Neural crest cell (in vitro differentiated cells): Measurements from ENCODE around the gene RPA1. TPM values are rescaled to one million over a fixed set of nuclear protein-coding genes. Genes with fewer than 3 reads are reported as not detected.

Experiments used
- DNase-seq: peaks from one replicate; pipeline ENCODE4 v3.0.0; 2021; ENCODE audit warnings: low read depth, mixed read lengths, low spot score
- H3K27ac Mint-ChIP-seq: one replicate; pipeline ENCODE4 v1.8.0; 2021; ENCODE audit warnings: mild to moderate bottlenecking, mixed read lengths; ENCODE audit not compliant: unreplicated experiment
- H3K27me3 Mint-ChIP-seq: 2 replicates; pipeline ENCODE4 v1.8.0; 2021; ENCODE audit warnings: low read depth, mild to moderate bottlenecking, mixed read lengths
- H3K36me3 Mint-ChIP-seq: 2 replicates; pipeline ENCODE4 v1.8.0; 2021; ENCODE audit warnings: low read depth, mild to moderate bottlenecking, mixed read lengths
- H3K4me1 Mint-ChIP-seq: 2 replicates; pipeline ENCODE4 v1.8.0; 2021; ENCODE audit warnings: mixed read lengths
- H3K4me3 Mint-ChIP-seq: one replicate; pipeline ENCODE4 v1.8.0; 2021; ENCODE audit warnings: mild to moderate bottlenecking, mixed read lengths
- H3K9me3 Mint-ChIP-seq: 2 replicates; pipeline ENCODE4 v1.8.0; 2021; ENCODE audit warnings: mixed read lengths
- CTCF ChIP-seq: fragments of 200-600 bp; sonication (generic); conservative IDR thresholded peaks from 2 replicates; pipeline ENCODE4 v1.5.0; 2021; ENCODE audit warnings: antibody characterized with exemption, mild to moderate bottlenecking
- total RNA-seq: library from RNA; stranded (reverse); gene quantifications from 2 replicates; pipeline ENCODE4 v1.2.1, GENCODE V29; 2021

RPA1 gene
- total RNA-seq, 1 donor from 2014 or later, result 215 TPM

GRCh38 chr17:1912146-1912545 is 82.3 kb downstream of the RPA1 start:
- Mint-ChIP-seq H3K4me3 (no peak overlapping the region), H3K36me3 (no peaks in the 10 kb centered on the region), H3K4me1 (peaks cover 29% of the 10 kb centered on the region), H3K27me3 (peaks cover 57% of the 10 kb centered on the region), H3K27ac (no peak overlapping the region), H3K9me3 (no peaks in the 10 kb centered on the region)
- DNase-seq, result no peak
- TF ChIP-seq CTCF, result no peak

- no peak for TF ChIP-seq CTCF
- H3K4me1 Mint-ChIP-seq, result peaks cover 26% of the 10 kb centered on the region
These were observed 83.9 kb downstream of the RPA1 start for GRCh38 chr17:1913702-1914101.

GRCh38 chr17:1914661-1915083 is 84.9 kb downstream of the RPA1 start:
- H3K27ac Mint-ChIP-seq, result no peak overlapping the region
- H3K27me3 Mint-ChIP-seq, result peaks cover 34% of the 10 kb centered on the region

More at GRCh38 chr17:1913702-1914101, 83.9 kb downstream of the RPA1 start:
- Mint-ChIP-seq H3K27me3 (peaks cover 43% of the 10 kb centered on the region), H3K4me3 (no peak overlapping the region), H3K9me3 (no peaks in the 10 kb centered on the region), H3K27ac (no peak overlapping the region), H3K36me3 (no peaks in the 10 kb centered on the region)
- no peak for DNase-seq

GRCh38 chr17:1915889-1916288 is 86.1 kb downstream of the RPA1 start:
- Mint-ChIP-seq H3K4me3 (no peak overlapping the region), H3K27me3 (peaks cover 28% of the 10 kb centered on the region), H3K36me3 (no peaks in the 10 kb centered on the region), H3K9me3 (no peaks in the 10 kb centered on the region), H3K4me1 (peaks cover 27% of the 10 kb centered on the region), H3K27ac (no peak overlapping the region)
- DNase-seq, result no peak
- no peak for TF ChIP-seq CTCF

More at GRCh38 chr17:1914661-1915083, 84.9 kb downstream of the RPA1 start:
- DNase-seq, result no peak
- no peak overlapping the region for H3K4me3 Mint-ChIP-seq
- peaks cover 29% of the 10 kb centered on the region for H3K4me1 Mint-ChIP-seq
- no peaks in the 10 kb centered on the region for H3K9me3 Mint-ChIP-seq
- no peak for TF ChIP-seq CTCF
- no peaks in the 10 kb centered on the region for H3K36me3 Mint-ChIP-seq

- H3K27ac Mint-ChIP-seq, result no peak overlapping the region
- peaks cover 27% of the 10 kb centered on the region for H3K4me1 Mint-ChIP-seq
- no peak for TF ChIP-seq CTCF
- H3K9me3 Mint-ChIP-seq, result no peaks in the 10 kb centered on the region
- no peaks in the 10 kb centered on the region for H3K36me3 Mint-ChIP-seq
- H3K4me3 Mint-ChIP-seq, result no peak overlapping the region
- peaks cover 28% of the 10 kb centered on the region for H3K27me3 Mint-ChIP-seq
- no peak for DNase-seq
These were observed 86.5 kb downstream of the RPA1 start for GRCh38 chr17:1916316-1916715.
